Stimulated activated CD8-positive, alpha-beta memory T cell treated with anti-CD3 and anti-CD28 coated beads, Interleukin-2, amount 100 ng/mL, for 48 hours (primary cell): ENCODE data around the gene RBM25.
"Not testable (repeated sequence)": the region's sequence is repeated elsewhere in the genome, so short reads cannot be mapped to it uniquely, and the experiment has no call there.

Source experiments
- DNase-seq, 2 donors: peaks; one replicate each; pipeline ENCODE4 v3.0.0-alpha.2; 2020; ENCODE audit warnings: low read depth in 2 of 2

Gene RBM25

DNA sequence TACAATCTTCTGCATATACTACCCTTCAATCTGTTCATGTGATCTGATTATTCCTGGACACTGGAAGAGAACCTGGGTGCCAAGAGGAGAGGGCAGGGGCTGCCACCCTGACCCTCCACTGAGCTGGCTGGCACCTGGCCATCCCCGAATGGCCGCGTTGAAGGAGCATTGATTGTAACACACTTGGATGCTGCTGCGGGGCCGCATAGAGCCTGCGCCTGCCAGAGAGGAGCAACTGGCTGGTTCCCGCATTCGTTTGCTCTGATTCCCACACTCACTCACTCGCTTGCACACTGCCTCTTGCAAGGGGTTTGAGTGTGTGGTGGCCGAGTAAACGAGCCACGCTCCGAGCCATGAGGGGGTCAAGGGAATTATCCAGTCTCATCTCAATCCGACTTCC, 110.4 kb downstream of the RBM25 start:
- no peak for DNase-seq

DNA sequence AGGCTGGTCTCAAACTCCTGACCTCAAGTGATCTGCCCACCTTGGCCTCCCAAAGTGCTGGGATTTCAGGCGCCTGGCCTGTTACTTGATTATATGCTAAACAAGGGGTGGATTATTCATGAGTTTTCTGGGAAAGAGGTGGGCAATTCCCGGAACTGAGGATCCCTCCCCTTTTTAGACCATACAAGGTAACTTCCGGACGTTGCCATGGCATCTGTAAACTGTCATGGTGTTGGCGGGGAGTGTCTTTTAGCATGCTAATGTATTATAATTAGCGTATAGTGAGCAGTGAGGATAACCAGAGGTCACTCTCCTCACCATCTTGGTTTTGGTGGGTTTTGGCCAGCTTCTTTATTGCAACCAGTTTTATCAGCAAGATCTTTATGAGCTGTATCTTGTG, 111.5 kb downstream of the RBM25 start:
- not testable (repeated sequence) for DNase-seq

DNA sequence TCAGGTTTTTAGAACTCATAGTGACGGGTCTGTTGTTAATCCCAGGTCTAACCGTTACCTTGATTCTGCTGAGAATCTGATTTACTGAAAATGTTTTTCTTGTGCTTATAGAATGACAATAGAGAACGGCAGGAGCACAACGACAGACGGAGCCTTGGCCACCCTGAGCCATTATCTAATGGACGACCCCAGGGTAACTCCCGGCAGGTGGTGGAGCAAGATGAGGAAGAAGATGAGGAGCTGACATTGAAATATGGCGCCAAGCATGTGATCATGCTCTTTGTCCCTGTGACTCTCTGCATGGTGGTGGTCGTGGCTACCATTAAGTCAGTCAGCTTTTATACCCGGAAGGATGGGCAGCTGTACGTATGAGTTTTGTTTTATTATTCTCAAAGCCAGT, 112.4 kb downstream of the RBM25 start:
- no peak for DNase-seq

DNA sequence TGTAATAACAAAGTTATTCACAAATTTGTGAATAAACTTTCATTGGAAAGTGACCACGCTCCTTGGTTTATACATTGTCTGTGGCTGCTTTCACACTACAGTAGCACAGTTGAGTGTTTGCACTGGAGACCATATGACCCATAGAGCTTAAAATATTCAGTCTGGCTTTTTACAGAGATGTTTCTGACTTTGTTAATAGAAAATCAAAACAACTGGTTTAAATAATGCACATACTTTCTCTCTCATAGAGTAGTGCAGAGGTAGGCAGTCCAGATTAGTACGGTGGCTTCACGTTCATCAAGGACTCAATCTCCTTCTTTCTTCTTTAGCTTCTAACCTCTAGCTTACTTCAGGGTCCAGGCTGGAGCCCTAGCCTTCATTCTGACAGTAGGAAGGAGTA, 114.2 kb downstream of the RBM25 start:
- no peak for DNase-seq

DNA sequence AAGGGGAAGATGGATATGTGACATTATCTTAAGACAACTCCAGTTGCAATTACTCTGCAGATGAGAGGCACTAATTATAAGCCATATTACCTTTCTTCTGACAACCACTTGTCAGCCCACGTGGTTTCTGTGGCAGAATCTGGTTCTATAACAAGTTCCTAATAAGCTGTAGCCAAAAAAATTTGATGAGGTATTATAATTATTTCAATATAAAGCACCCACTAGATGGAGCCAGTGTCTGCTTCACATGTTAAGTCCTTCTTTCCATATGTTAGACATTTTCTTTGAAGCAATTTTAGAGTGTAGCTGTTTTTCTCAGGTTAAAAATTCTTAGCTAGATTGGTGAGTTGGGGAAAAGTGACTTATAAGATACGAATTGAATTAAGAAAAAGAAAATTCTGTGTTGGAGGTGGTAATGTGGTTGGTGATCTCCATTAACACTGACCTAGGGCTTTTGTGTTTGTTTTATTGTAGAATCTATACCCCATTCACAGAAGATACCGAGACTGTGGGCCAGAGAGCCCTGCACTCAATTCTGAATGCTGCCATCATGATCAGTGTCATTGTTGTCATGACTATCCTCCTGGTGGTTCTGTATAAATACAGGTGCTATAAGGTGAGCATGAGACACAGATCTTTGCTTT, 114.9 kb downstream of the RBM25 start:
- DNase-seq, result no peak
